Measurements from ENCODE around the gene ZNF732.

The ZNF732 gene

DNA sequence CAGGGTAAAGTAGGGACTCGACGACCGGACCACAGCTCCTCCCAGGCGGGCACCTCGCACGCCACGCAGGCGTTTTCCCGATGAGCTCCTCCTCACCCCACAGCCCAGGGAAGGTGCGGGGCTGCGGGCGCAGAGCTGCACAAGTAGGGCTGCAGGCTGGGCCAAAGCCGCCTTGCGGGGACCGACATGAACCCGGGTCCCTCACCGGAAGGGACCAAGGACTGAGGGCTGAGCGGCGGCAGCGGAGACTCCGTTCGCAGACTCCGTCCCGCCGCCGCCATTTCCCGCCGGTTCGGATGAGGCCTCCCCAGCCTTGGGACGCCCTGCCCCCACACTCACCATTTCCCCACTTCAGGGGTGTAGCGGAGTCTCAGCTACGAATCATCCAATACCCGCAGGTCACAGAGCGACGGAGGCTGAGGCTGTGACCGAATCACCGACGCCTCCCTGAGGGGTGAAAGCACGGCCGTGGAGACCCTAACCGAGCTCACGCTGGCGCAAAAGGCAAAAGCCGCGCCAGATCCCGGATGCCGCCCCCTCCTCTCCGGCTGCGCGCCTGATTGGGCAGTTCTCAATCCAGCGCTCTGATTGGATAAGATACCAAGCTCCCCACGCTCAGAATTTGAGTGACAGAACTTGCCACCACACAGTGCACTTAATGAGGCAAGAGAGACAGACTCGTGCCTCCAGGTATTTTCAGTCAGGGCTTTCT lies at the start of gene ZNF732:
ZNF732 (minus strand) TSS at position 506 of the 712 bp plus-strand sequence; CDS start at position 342, 164 bp downstream.
- H3K4me3 ChIP-seq (ENCODE audit: low read depth, low read length) = no peak within 1 kb of the TSS
- TF ChIP-seq, protein P1, sequence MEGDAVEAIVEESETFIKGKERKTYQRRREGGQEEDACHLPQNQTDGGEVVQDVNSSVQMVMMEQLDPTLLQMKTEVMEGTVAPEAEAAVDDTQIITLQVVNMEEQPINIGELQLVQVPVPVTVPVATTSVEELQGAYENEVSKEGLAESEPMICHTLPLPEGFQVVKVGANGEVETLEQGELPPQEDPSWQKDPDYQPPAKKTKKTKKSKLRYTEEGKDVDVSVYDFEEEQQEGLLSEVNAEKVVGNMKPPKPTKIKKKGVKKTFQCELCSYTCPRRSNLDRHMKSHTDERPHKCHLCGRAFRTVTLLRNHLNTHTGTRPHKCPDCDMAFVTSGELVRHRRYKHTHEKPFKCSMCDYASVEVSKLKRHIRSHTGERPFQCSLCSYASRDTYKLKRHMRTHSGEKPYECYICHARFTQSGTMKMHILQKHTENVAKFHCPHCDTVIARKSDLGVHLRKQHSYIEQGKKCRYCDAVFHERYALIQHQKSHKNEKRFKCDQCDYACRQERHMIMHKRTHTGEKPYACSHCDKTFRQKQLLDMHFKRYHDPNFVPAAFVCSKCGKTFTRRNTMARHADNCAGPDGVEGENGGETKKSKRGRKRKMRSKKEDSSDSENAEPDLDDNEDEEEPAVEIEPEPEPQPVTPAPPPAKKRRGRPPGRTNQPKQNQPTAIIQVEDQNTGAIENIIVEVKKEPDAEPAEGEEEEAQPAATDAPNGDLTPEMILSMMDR (IDR thresholded peaks at IDR 0.05; ENCODE audit: borderline replicate concordance, insufficient read depth, low read depth, low read length) = no peak

DNA sequence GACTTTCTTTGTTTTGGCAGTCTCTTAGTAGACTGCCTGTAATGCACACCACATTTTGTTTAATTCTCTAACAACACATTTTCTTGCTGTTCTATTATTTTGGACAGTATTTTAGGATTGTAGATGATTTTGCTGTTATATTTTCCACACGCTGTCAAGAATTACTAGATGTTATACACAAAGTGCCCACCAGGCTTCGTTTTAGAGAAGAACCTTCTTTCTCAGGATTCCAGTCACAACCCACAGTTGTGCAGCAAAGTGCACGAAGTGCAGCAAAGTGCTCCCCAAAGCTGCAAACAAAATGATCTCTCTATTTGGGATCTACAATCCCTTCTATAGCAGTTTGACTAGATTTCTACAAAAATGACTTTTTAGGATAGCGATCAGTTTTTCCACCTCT lies 34.7 kb upstream of the ZNF732 start:
- no peak overlapping the region for H3K4me3 ChIP-seq (ENCODE audit: low read depth, low read length)

DNA sequence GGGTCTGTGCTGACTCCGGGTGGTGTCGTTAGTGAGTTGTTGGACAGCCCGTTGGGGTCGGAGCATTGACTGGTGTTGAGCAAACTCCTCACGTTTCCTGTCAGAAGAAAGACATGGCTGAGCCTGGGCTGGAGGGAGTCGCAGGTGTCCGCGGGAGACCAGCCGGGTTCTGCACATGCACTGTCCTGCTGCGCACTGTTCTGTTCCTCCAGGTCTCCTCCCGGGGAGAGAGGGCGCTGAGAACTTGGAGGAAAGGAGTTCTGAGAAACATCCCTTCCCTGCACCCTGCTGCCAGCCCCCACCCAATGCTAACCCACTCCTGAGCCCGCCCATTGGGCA lies 33.5 kb upstream of the ZNF732 start:
- peak overlapping the region; percentile 94 for H3K4me3 ChIP-seq (ENCODE audit: low read depth, low read length)
- TF ChIP-seq, protein P1 (IDR thresholded peaks at IDR 0.05; ENCODE audit: borderline replicate concordance, insufficient read depth, low read depth, low read length) = no peak

More for the DNA sequence above, 34.7 kb upstream of the ZNF732 start:
- TF ChIP-seq, protein P1 (IDR thresholded peaks at IDR 0.05; ENCODE audit: borderline replicate concordance, insufficient read depth, low read depth, low read length) = no peak

DNA sequence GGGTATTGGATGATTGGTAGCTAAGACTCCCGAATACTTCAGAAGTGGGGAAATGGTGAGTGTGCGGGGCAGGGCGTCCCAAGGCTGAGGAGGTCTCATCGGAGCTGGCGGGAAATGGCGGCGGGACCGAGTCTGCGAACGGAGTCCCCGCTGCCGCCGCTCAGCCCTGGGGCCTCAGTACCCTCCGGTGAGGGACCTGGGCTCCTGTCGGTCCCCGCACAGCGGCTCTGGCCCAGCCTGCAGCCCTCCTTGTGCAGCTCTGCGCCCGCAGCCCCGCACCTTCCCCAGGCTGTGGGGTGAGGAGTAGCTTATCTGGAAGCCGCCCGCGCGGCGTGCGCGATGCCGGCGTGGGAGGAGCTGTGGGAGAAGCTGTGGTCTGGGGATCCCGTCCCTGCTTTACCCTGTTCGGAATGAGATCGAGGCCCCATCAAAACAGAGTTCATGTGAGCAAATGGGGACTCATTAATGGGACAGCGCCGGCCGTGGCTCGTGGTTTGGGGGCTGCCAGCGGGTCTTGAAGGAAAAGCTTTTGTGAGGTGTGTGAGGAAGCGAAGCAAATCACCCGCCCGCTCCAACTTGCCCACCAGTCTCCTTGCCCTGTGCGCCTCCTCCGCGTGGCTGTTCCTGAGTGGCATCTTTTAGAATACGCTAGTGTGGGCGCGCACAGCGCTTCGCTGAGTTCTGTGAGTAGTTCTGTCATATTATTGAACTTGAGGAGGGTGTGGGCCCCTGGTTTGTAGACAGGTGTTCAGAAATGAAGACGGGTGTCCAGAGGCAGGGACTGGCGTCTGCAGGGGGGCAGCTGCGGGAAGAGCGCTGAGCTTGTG lies 32.9 kb upstream of the ZNF732 start:
- TF ChIP-seq, protein P1 (IDR thresholded peaks at IDR 0.05; ENCODE audit: borderline replicate concordance, insufficient read depth, low read depth, low read length) = no peak
- peak overlapping the region; percentile 94 for H3K4me3 ChIP-seq (ENCODE audit: low read depth, low read length)

DNA sequence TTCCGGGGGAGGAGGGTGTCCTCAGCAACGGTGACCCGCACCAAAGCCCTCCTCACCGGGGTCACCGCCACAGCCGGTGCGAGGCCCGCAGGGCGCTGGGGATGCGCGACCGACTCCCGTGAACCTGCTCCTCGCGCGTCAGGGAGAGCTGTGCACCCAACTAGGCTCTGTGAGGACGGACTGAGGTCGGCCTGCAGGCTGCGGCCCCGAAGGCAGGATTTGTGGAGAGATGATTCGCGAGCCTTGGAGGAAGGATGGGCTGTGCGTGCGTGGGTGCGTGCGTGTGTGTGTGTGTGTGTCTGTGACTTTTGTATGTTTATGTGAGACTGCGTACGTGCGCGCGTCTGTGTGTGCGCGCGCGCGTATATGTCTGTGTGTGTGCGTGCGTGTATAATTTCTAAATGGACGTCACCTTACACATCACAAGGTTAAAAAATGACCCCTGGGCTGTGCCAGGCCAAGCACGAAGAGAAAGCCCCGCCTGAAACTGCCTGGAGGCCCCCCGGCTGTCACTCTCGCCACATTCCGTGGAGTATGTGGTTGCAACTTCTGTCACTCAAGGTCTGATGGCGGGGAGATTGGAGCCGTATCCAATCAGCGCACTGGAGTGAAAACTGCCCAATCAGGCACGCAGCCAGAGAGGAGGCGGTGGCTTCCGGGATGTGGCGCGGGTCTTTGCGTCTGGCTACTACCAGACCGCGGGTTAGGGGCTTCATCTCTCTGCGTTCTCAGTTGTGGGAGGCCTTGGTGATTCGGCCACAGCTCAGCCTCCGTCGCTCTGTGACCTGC lies 32.1 kb upstream of the ZNF732 start, which contains the start of gene ZNF141:
ZNF141 (plus strand) TSS at position 672 of the 789 bp plus-strand sequence. CDS start 170 bp downstream, outside the sequence.
- TF ChIP-seq, protein P1 (IDR thresholded peaks at IDR 0.05; ENCODE audit: borderline replicate concordance, insufficient read depth, low read depth, low read length) = no peak
- H3K4me3 ChIP-seq (ENCODE audit: low read depth, low read length) = peak within 1 kb of the TSS; percentile 94

DNA sequence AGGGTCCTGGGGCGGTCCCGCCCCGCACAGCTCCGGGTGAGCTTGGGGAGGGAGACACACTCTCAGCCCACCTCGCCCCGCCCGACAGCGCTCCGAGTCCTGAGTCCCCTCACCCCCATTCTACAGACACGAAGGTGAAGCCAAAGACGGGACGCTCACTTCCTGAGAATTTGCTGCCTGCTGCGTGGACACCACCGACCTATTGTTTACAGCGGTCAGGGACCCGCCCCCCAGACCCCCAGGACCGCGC lies 31.5 kb upstream of the ZNF732 start:
- H3K4me3 ChIP-seq (ENCODE audit: low read depth, low read length) = peak overlapping the region; percentile 94
- TF ChIP-seq, protein P1 (IDR thresholded peaks at IDR 0.05; ENCODE audit: borderline replicate concordance, insufficient read depth, low read depth, low read length) = no peak
